ENCODE results near the gene LATS1.

Gene LATS1

GRCh38 chr6:149648148-149649145 lies 69.5 kb downstream of the LATS1 start, which contains the start of gene KATNA1:
TSS of gene KATNA1 (minus strand) at chr6:149648714. CDS start at chr6:149638547, 10,167 bp downstream.
- FAIRE-seq: no peak

GRCh38 chr6:149646599-149646998 lies 71.3 kb downstream of the LATS1 start:
- FAIRE-seq: no peak

- no peak for FAIRE-seq
Measured at GRCh38 chr6:149642829-149643580, 74.9 kb downstream of the LATS1 start.

DNA sequence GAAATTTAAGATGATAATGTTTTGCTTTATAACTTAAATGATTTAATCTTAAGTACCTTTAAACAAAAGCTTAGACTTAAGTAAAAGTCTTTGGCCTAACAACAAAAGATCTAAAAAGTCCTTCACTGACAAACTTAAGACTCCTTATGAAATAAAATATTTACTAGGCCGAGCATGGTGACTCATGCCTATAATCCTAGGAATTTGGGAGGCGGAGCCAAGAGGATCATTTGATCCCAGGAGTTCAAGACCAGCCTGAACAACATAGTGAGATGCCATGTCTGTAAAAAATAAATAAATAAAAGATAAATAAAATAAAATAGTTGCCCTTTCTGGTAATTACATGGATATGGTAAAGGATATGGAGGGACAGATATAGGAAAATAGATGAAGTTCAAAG lies 81.8 kb downstream of the LATS1 start:
- no peak for FAIRE-seq

GRCh38 chr6:149634315-149634714 lies 83.6 kb downstream of the LATS1 start:
- FAIRE-seq: no peak

DNA sequence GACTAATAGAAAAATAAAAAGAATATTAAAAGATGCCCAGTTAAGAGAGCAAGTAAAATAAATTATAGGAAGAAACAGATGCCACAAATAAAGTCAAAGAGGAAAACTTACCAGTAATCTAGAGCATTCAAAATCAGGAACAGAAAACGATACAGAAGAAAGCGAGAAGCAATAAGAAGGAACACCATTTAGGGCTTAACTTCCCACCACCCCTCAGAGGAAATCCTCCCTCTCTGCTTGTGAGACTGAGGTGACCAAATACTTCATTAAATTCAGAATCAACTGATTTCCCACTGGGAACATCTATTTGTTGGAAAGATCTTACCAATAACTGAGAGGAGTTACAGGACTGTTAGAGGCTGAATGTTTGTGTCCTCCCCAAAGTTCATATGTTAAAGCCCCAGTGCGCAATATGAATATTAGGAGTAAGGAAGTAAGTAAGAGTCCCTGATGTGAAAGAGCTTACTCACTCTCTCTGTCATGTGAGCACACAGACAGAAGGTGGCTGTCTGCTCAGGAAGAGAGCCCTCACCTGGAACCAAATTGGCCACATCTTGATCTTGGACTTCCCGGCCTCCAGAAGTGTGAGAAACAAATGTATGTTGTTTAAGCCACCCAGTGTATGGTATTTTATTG lies 88.9 kb downstream of the LATS1 start:
- no peak for FAIRE-seq

GRCh38 chr6:149627672-149628071 lies 90.2 kb downstream of the LATS1 start:
- no peak for FAIRE-seq

DNA sequence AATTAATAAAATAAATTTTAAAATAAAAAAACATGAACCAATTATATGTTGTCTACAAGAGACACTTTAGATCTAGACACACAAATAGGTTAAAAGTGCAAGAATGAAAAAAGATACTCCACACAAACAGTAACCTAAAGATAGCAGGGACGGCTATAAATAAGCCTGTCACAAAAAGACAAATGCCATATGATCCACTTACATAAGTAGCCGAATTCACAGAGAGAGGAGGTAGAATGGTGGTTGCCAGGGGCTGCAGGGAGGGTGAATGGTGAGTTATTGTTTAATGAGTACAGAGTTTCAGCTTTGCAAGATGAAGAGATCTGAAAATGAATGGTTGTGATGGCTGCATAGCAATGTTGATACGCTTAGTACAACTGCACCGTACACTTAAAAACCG lies 102.1 kb downstream of the LATS1 start:
- no peak for FAIRE-seq

DNA sequence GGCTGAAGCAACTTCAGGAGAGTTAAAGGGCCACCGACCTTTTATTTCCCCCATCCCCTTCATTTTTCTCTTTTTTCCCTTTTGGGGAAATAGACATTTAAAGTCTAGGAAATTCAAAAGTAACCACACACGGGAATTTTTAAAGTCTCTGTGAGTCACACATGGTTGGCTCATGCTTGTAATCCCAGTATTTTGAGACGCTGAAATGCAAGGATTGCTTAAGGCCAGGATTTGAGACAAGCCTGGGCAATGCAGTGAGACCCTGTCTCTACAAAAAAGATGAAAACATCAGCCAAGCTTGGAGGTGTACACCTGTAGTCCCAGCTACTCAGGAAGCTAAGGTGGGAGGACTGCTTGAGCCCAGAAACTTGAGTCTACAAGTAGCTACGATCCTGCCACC lies 103.6 kb downstream of the LATS1 start:
- FAIRE-seq: no peak

GRCh38 chr6:149608381-149608982 lies 109.4 kb downstream of the LATS1 start:
- FAIRE-seq: no peak
